BJ (cell line): ENCODE results near the gene PIGC. TPM values are rescaled to one million over a fixed set of nuclear protein-coding genes. Genes with fewer than 3 reads are reported as not detected.

Experiments
- CTCF ChIA-PET: fragments of 350-600 bp; formaldehyde crosslinking; extraction: SDS; loops from one replicate; lab custom pipeline; 2021; ENCODE audit warnings: antibody characterized with exemption, inconsistent platforms; lab: Yijun Ruan, JAX
- POLR2A ChIA-PET: fragments of 300-600 bp; sonication (Branson Sonifier 250); formaldehyde crosslinking; extraction: SDS; loops from one replicate; lab custom pipeline; 2021; ENCODE audit warnings: antibody characterized with exemption; lab: Charles Lee
- DNase-seq: peaks from one replicate; pipeline ENCODE4 v3.0.0-alpha.2; 2011; ENCODE audit warnings: low read depth
- H3K27me3 ChIP-seq: 2 replicates; pipeline ENCODE4 v1.6.0; 2011; ENCODE audit warnings: low read length; ENCODE audit not compliant: control insufficient read depth, insufficient read depth
- H3K36me3 ChIP-seq: 2 replicates; pipeline ENCODE4 v1.5.1; 2011; ENCODE audit warnings: low read length; ENCODE audit not compliant: control insufficient read depth, insufficient read depth
- H3K4me3 ChIP-seq: 2 replicates; pipeline ENCODE4 v1.5.1; 2011; ENCODE audit warnings: low read depth, mild to moderate bottlenecking, control low read depth, low read length
- polyA plus RNA-seq: library from polyadenylated mRNA; depleted of rRNA; stranded (reverse); fragments of >200 nt; gene quantifications from 2 replicates; pipeline ENCODE4 v1.2.3, GENCODE V29; 2011
- TF ChIP-seq, protein P1 (sequence below): IDR thresholded peaks from 2 replicates; pipeline ENCODE4 v1.5.1; 2011; ENCODE audit warnings: low read depth, mild to moderate bottlenecking, control low read depth, inconsistent platforms, low read length, moderate library complexity; ENCODE audit not compliant: insufficient read depth

Gene PIGC
- polyA plus RNA-seq, 1 experiment: 20.7 TPM

DNA sequence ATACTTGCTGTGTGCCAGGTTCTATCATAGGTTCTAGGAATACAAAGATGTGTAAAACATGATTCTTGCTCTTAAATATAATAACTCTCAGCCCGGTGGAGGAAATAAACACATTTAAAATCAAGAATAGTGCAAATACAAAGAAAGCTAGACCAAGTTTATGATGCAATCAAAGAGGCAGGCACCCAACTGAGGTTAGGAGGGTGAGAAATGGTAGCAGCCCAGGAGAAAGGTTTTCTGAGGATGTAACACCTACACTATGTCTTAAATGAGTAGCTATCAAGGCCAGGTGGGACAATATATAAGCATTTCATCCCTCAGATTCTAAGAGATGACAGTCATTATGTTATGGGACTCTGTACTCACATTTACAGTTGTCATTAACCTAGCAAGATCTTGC, 9.7 kb upstream of the PIGC start:
- Histone ChIP-seq H3K4me3 (no peak overlapping the region), H3K36me3 (no peaks in the 10 kb centered on the region), H3K27me3 (no peaks in the 10 kb centered on the region)
- no peak for DNase-seq
- ChIA-PET POLR2A (no interaction called here), CTCF (interaction anchor here (0.7 to 2.7 kb wide), 5 partner anchors 10 to 451 kb away, joined by 3 to 9 read pairs (median 3); partner anchors contain the start of gene PIGC)
- TF ChIP-seq, protein P1, sequence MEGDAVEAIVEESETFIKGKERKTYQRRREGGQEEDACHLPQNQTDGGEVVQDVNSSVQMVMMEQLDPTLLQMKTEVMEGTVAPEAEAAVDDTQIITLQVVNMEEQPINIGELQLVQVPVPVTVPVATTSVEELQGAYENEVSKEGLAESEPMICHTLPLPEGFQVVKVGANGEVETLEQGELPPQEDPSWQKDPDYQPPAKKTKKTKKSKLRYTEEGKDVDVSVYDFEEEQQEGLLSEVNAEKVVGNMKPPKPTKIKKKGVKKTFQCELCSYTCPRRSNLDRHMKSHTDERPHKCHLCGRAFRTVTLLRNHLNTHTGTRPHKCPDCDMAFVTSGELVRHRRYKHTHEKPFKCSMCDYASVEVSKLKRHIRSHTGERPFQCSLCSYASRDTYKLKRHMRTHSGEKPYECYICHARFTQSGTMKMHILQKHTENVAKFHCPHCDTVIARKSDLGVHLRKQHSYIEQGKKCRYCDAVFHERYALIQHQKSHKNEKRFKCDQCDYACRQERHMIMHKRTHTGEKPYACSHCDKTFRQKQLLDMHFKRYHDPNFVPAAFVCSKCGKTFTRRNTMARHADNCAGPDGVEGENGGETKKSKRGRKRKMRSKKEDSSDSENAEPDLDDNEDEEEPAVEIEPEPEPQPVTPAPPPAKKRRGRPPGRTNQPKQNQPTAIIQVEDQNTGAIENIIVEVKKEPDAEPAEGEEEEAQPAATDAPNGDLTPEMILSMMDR: no peak

DNA sequence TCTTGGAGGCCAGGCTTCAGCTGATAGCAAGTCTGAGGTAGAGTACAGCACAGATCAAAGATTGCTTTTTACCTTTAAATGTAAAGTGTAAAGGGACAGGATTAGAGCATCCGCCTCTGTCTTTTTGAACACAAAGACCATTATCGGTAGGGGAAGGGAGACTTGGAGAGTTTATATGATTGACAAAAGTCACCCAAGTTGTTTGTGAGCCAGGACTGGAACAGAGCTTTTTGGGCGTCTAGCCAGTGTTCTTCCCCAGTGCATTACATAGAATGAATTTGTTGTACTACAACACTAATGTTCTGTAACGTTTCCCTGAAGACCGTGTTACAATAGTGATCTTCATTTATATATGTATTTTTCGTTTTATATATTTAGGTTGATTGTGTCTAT, 9.3 kb upstream of the PIGC start:
- DNase-seq: no peak
- H3K4me3 ChIP-seq: no peak overlapping the region
- no peaks in the 10 kb centered on the region for H3K27me3 ChIP-seq
- CTCF ChIA-PET: interaction anchor here (0.7 to 2.7 kb wide), 3 partner anchors 9 to 266 kb away, joined by 3 to 9 read pairs (median 7); partner anchors contain the start of gene PIGC
- POLR2A ChIA-PET: no interaction called here
- no peaks in the 10 kb centered on the region for H3K36me3 ChIP-seq
- TF ChIP-seq, protein P1: no peak

DNA sequence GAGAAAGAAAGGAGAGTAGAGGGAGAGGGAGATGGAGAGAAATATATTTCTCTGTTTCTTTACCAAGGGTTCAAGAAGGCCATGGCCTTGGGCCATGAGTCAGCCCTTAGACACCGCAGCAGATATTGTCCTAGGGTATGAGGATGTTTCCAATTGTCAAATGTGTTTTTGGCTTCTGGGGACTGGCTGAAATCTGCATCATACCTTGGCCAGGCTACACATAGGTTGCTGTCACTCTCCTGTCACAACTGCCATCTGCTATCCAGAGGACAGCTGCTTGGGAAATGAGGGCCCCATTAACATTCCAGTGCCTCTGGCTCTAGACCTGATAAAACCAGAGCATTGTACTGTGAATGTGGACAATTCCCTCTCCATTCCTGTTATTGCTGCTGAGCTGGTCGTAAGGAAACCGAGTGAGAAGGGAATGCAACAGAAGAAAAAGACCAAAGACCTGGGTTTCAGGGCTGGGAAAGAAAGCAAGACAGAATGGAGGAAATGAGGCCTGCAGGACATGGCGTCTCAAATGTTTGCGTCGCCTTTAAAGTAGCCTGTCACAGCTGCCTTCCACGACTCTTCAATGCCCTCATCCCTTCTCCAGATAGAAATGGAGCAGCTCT, 8.8 kb upstream of the PIGC start:
- H3K36me3 ChIP-seq: no peaks in the 10 kb centered on the region
- H3K27me3 ChIP-seq: no peaks in the 10 kb centered on the region
- CTCF ChIA-PET: interaction anchor here (2.0 to 4.8 kb wide), 3 partner anchors 9 to 267 kb away, joined by 7 to 36 read pairs (median 9); partner anchors contain the start of gene PIGC
- POLR2A ChIA-PET: no interaction called here
- no peak for DNase-seq
- H3K4me3 ChIP-seq: no peak overlapping the region
- TF ChIP-seq, protein P1: no peak

DNA sequence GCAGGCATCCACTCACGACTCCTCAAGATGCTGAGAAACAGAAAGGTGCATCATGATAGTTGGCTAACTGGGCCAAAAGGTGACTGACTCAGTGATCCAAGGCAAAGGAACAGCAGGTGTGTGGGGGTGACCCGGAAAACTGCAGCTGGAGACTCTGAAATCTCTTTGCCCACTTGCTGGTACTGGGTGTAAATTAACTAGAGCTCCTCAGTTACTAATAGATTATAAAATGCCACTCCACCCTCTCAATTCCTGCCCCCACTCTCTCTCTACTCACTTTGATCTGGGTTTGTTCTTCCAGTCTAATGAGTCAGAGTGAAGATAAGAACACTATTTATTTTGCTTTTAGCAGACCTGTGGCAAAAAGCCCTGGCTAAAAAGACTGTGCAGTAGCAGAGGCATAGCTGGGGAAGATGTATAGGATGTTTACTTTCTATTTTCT, 7.2 kb upstream of the PIGC start:
- no peak overlapping the region for H3K4me3 ChIP-seq
- POLR2A ChIA-PET: no interaction called here
- CTCF ChIA-PET: interaction anchor here (1.0 to 4.8 kb wide), 10 partner anchors 9 to 449 kb away, joined by 3 to 36 read pairs (median 4); no protein-coding TSS in a partner anchor
- TF ChIP-seq, protein P1: no peak
- no peak for DNase-seq
- no peaks in the 10 kb centered on the region for H3K36me3 ChIP-seq
- H3K27me3 ChIP-seq: no peaks in the 10 kb centered on the region

DNA sequence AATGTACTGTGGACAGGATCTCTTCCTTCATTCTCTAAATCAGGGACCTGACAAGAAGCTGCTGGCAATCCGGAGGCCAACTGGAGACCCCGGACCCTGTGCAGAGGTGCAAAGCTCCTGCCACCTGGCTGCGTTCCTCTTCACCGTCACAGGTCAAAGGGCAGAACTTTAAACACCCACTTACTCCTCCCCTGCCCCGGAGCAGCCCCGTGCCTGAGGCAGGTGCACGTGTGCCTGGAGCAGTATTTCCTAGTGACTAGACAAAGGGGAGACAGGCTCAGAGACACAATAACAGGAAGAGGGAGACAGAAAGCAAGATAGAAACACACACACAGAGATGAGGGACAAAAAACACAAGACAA, 6.6 kb upstream of the PIGC start:
- DNase-seq: no peak
- POLR2A ChIA-PET: no interaction called here
- Histone ChIP-seq H3K27me3 (no peaks in the 10 kb centered on the region), H3K36me3 (no peaks in the 10 kb centered on the region), H3K4me3 (no peak overlapping the region)
- TF ChIP-seq, protein P1: no peak
- CTCF ChIA-PET: interaction anchor here (0.6 to 4.8 kb wide), 18 partner anchors 10 to 1395 kb away, joined by 3 to 36 read pairs (median 4); no protein-coding TSS in a partner anchor
